ENCODE data around the gene SLC22A3.
"Not testable (repeated sequence)": the region's sequence is repeated elsewhere in the genome, so short reads cannot be mapped to it uniquely, and the experiment has no call there.

Gene SLC22A3

GRCh38 chr6:160420253-160420968 lies 72.2 kb downstream of the SLC22A3 start:
- no peak for DNase-seq

- no peak for DNase-seq
Measured at GRCh38 chr6:160420969-160421556, 72.9 kb downstream of the SLC22A3 start.

GRCh38 chr6:160421854-160422253 lies 73.7 kb downstream of the SLC22A3 start:
- DNase-seq, result no peak

GRCh38 chr6:160424256-160424655 lies 76.1 kb downstream of the SLC22A3 start:
- no peak for DNase-seq

- no peak for DNase-seq
Measured at GRCh38 chr6:160426136-160426535, 78.0 kb downstream of the SLC22A3 start.

- no peak for DNase-seq
Measured at GRCh38 chr6:160427312-160428068, 79.3 kb downstream of the SLC22A3 start.

GRCh38 chr6:160428069-160428430 lies 79.9 kb downstream of the SLC22A3 start:
- peak; percentile 2 for DNase-seq

GRCh38 chr6:160428818-160429619 lies 80.8 kb downstream of the SLC22A3 start:
- DNase-seq, result no peak

- no peak for DNase-seq
Measured at GRCh38 chr6:160429620-160429895, 81.4 kb downstream of the SLC22A3 start.

GRCh38 chr6:160430203-160430602 lies 82.0 kb downstream of the SLC22A3 start:
- no peak for DNase-seq

- no peak for DNase-seq
Measured at GRCh38 chr6:160430751-160431150, 82.6 kb downstream of the SLC22A3 start.

GRCh38 chr6:160431226-160431625 lies 83.0 kb downstream of the SLC22A3 start:
- no peak for DNase-seq

- DNase-seq, result no peak
Measured at GRCh38 chr6:160431791-160432404, 83.7 kb downstream of the SLC22A3 start.

GRCh38 chr6:160435935-160436334 lies 87.8 kb downstream of the SLC22A3 start:
- no peak for DNase-seq

GRCh38 chr6:160437154-160437553 lies 89.0 kb downstream of the SLC22A3 start:
- DNase-seq, result no peak

- no peak for DNase-seq
Measured at GRCh38 chr6:160437775-160438174, 89.6 kb downstream of the SLC22A3 start.

- DNase-seq, result no peak
Measured at GRCh38 chr6:160438481-160438880, 90.3 kb downstream of the SLC22A3 start.

- no peak for DNase-seq
Measured at GRCh38 chr6:160439751-160440150, 91.6 kb downstream of the SLC22A3 start.

GRCh38 chr6:160442151-160442550 lies 94.0 kb downstream of the SLC22A3 start:
- DNase-seq, result no peak

- DNase-seq, result no peak
Measured at GRCh38 chr6:160445130-160445529, 97.0 kb downstream of the SLC22A3 start.

- no peak for DNase-seq
Measured at GRCh38 chr6:160447350-160447749, 99.2 kb downstream of the SLC22A3 start.

GRCh38 chr6:160449787-160450186 lies 101.6 kb downstream of the SLC22A3 start:
- not testable (repeated sequence) for DNase-seq

GRCh38 chr6:160450849-160451248 lies 102.7 kb downstream of the SLC22A3 start:
- DNase-seq, result no peak

Measured in NCI-H2171 treated with DMSO at 0.1 percent for 48 hours (cell line).